HFF-Myc (cell line): Measurements from ENCODE around the gene DUSP16.
"Not testable (repeated sequence)": the region's sequence is repeated elsewhere in the genome, so short reads cannot be mapped to it uniquely, and the experiment has no call there.

Source experiments
- DNase-seq: peaks from one replicate; pipeline ENCODE4 v3.0.0-alpha.2; 2011; ENCODE audit warnings: low read depth; ENCODE audit errors: extremely low read depth
- H3K4me3 ChIP-seq: replicated peaks from 2 replicates; pipeline ENCODE4 v1.5.1; 2011; ENCODE audit warnings: low read depth, mild to moderate bottlenecking, control low read depth, low read length
- CTCF ChIP-seq: IDR thresholded peaks from 2 replicates; pipeline ENCODE4 v1.5.1; 2012; ENCODE audit warnings: mild to moderate bottlenecking, low read depth, low read length, control low read depth; ENCODE audit errors: missing control alignments

DUSP16 gene

GRCh38 chr12:12606781-12607589 is 44.3 kb upstream of the DUSP16 start:
- DNase-seq, result no peak
- no peak overlapping the region for H3K4me3 ChIP-seq
- no peak for TF ChIP-seq CTCF

DNA sequence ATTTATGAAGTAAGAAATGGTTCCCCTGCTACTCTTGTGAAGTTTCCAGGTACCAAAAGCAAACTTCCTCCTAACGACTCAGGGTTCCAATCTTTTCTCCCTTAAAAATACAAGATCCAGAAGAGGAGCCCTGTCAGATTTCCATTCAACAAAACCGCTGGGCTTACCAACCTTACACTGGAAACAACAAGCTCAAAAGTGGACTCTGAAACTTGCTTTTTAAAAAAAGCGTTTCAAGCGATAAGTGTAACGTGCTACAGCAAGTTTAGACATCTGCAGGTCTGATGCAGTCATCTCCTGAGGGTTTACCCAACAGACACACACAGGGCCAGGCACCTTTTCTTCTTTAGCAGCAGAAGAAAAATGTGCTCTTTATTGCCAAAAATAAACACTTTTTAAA is 42.1 kb upstream of the DUSP16 start:
- no peak for DNase-seq
- no peak overlapping the region for H3K4me3 ChIP-seq
- no peak for TF ChIP-seq CTCF

DNA sequence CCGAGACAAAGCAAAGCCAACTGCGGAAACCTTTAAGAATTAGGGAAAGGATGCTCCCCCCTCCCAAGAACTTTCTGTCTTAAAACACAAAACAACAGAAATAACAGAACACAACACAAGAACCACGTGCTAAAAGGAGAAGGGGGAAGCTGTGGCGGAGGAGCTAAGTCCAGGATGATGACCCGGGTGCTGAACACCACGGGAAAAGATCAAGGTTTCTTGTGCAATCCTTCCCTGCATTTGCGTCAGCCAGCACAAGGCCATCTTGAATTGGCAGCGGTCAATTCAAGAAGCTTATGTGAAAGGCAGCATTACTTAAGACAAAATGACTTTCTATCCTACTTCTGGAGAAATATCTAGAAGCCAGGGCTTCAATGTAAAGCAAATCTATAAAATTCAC is 38.0 kb upstream of the DUSP16 start:
- H3K4me3 ChIP-seq, result no peak overlapping the region
- TF ChIP-seq CTCF, result no peak
- DNase-seq, result no peak

GRCh38 chr12:12599750-12600643 is 37.3 kb upstream of the DUSP16 start:
- no peak for TF ChIP-seq CTCF
- H3K4me3 ChIP-seq, result no peak overlapping the region
- no peak for DNase-seq

- no peak for DNase-seq
- no peak for TF ChIP-seq CTCF
- no peak overlapping the region for H3K4me3 ChIP-seq
These were observed 36.2 kb upstream of the DUSP16 start for GRCh38 chr12:12598864-12599263.

DNA sequence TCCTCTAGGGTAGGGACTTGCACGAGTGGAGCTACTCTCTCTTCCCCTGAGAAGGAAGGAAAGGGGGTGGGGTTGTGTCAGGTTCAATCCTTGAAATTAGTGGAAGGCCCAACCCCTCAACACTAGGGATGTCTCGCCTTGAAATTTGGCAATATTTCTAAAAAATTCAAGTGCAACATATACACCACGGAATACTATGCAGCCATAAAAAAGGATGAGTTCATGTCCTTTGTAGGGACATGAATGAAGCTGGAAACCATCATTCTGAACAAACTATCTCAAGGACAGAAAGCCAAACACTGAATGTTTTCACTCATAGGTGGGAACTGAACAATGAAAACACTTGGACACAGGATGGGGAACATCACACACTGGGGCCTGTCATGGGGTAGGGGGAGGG is 33.9 kb upstream of the DUSP16 start:
- not testable (repeated sequence) for H3K4me3 ChIP-seq, DNase-seq

DNA sequence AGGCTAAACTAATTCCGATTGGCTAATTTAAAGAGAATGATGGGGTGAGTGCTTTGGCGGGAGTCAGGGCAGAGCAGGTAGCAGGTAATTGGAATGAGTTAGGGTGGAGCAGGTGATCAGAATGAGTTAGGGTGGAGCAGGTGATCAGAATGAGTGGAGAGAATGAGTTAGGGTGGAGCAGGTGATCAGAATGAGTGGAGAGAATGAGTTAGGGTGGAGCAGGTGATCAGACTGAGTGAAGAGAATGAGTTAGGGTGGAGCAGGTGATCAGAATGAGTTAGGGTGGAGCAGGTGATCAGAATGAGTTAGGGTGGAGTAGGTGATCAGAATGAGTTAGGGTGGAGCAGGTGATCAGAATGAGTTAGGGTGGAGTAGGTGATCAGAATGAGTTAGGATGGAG is 33.3 kb upstream of the DUSP16 start:
- not testable (repeated sequence) for H3K4me3 ChIP-seq, DNase-seq
